H9 (cell line): ENCODE results near the gene CD86. TPM values are rescaled to one million over a fixed set of nuclear protein-coding genes. Genes with fewer than 3 reads are reported as not detected.

Experiments
- DNase-seq: peaks from one replicate; pipeline ENCODE4 v3.0.0-alpha.2; 2017
- H2AFZ ChIP-seq: one replicate; pipeline ENCODE4 v1.6.1; 2013; ENCODE audit warnings: mild to moderate bottlenecking, low read length, control low read depth, moderate library complexity
- H2AK5ac ChIP-seq: 2 replicates; pipeline ENCODE4 v1.6.1; 2013; ENCODE audit warnings: low read length, control low read depth, mixed read lengths; ENCODE audit not compliant: insufficient read length
- H2BK120ac ChIP-seq: one replicate; pipeline ENCODE4 v1.6.1; 2013; ENCODE audit warnings: low read depth, mild to moderate bottlenecking, low read length, control low read depth, inconsistent platforms; ENCODE audit not compliant: poor library complexity, severe bottlenecking
- H2BK12ac ChIP-seq: 2 replicates; pipeline ENCODE4 v1.6.1; 2013; ENCODE audit warnings: low read length, control low read depth, mixed read lengths, low read depth; ENCODE audit not compliant: insufficient read length
- H2BK15ac ChIP-seq: 2 replicates; pipeline ENCODE4 v1.6.1; 2013; ENCODE audit warnings: low read depth, low read length, control low read depth
- H2BK20ac ChIP-seq: one replicate; pipeline ENCODE4 v1.6.1; 2013; ENCODE audit warnings: low read depth, mild to moderate bottlenecking, low read length, control low read depth, inconsistent platforms; ENCODE audit not compliant: poor library complexity, severe bottlenecking
- H2BK5ac ChIP-seq: 2 replicates; pipeline ENCODE4 v1.6.1; 2013; ENCODE audit warnings: low read length, control low read depth, mixed read lengths; ENCODE audit not compliant: insufficient read length
- H3K14ac ChIP-seq: 2 replicates; pipeline ENCODE4 v1.6.1; 2013; ENCODE audit warnings: low read length, control low read depth; ENCODE audit not compliant: insufficient read depth
- H3K18ac ChIP-seq: 2 replicates; pipeline ENCODE4 v1.6.1; 2013; ENCODE audit warnings: low read depth, mild to moderate bottlenecking, mixed read lengths, low read length, control low read depth; ENCODE audit not compliant: insufficient read length
- H3K23ac ChIP-seq: 2 replicates; pipeline ENCODE4 v1.6.1; 2013; ENCODE audit warnings: low read length, control low read depth, mixed read lengths, low read depth; ENCODE audit not compliant: insufficient read length
- H3K23me2 ChIP-seq: 2 replicates; pipeline ENCODE4 v1.6.1; 2013; ENCODE audit warnings: low read depth, mild to moderate bottlenecking, mixed read lengths, low read length, control low read depth; ENCODE audit not compliant: insufficient read length, poor library complexity, severe bottlenecking
- H3K27ac ChIP-seq: 2 replicates; pipeline ENCODE4 v1.5.1; 2013; ENCODE audit warnings: low read length, control low read depth, mixed read lengths, low read depth; ENCODE audit not compliant: insufficient read length
- H3K27me3 ChIP-seq: 2 replicates; pipeline ENCODE4 v1.6.1; 2013; ENCODE audit warnings: low read length, control low read depth, inconsistent platforms; ENCODE audit not compliant: insufficient read depth
- H3K4ac ChIP-seq: 2 replicates; pipeline ENCODE4 v1.6.1; 2013; ENCODE audit warnings: low read depth, mild to moderate bottlenecking, control low read depth, inconsistent platforms, low read length, moderate library complexity
- H3K4me1 ChIP-seq: 2 replicates; pipeline ENCODE4 v1.6.1; 2013; ENCODE audit warnings: low read length, control low read depth, inconsistent platforms; ENCODE audit not compliant: insufficient read depth
- H3K4me2 ChIP-seq: 2 replicates; pipeline ENCODE4 v1.6.1; 2013; ENCODE audit warnings: low read length, control low read depth, mixed read lengths; ENCODE audit not compliant: insufficient read length, insufficient read depth
- H3K56ac ChIP-seq: 2 replicates; pipeline ENCODE4 v1.6.1; 2013; ENCODE audit warnings: low read depth, mild to moderate bottlenecking, mixed read lengths, low read length, control low read depth; ENCODE audit not compliant: insufficient read length
- H3K79me1 ChIP-seq: 2 replicates; pipeline ENCODE4 v1.6.1; 2013; ENCODE audit warnings: low read depth, mild to moderate bottlenecking, moderate library complexity, low read length, control low read depth, inconsistent platforms; ENCODE audit not compliant: insufficient read depth, poor library complexity, severe bottlenecking
- H3K79me2 ChIP-seq: 2 replicates; pipeline ENCODE4 v1.6.1; 2013; ENCODE audit warnings: low read length, control low read depth, inconsistent platforms; ENCODE audit not compliant: insufficient read depth
- H3K9ac ChIP-seq: 2 replicates; pipeline ENCODE4 v1.6.1; 2013; ENCODE audit warnings: low read length, control low read depth, mixed read lengths; ENCODE audit not compliant: insufficient read length; ENCODE audit errors: extremely low read depth
- H3K9me3 ChIP-seq: one replicate; pipeline ENCODE4 v1.6.1; 2013; ENCODE audit warnings: low read depth, low read length, inconsistent platforms; ENCODE audit not compliant: control insufficient read depth
- H3T11ph ChIP-seq: one replicate; pipeline ENCODE4 v1.6.1; 2013; ENCODE audit warnings: mild to moderate bottlenecking, low read length, control low read depth, inconsistent platforms
- H4K20me1 ChIP-seq: one replicate; pipeline ENCODE4 v1.6.1; 2013; ENCODE audit not compliant: control insufficient read depth, insufficient read length, insufficient read depth
- H4K5ac ChIP-seq: 2 replicates; pipeline ENCODE4 v1.6.1; 2013; ENCODE audit warnings: low read depth, mild to moderate bottlenecking, mixed read lengths, low read length, control low read depth; ENCODE audit not compliant: insufficient read length
- H4K8ac ChIP-seq: replicated peaks from 2 replicates; pipeline ENCODE4 v1.6.1; 2013; ENCODE audit warnings: low read length, control low read depth, mixed read lengths, low read depth; ENCODE audit not compliant: insufficient read length
- H4K91ac ChIP-seq: 2 replicates; pipeline ENCODE4 v1.6.1; 2013; ENCODE audit warnings: low read depth, mild to moderate bottlenecking, moderate library complexity, mixed read lengths, low read length, control low read depth; ENCODE audit not compliant: insufficient read length
- H3K27ac Mint-ChIP-seq, 3 experiments: 2 replicates in 2 of 3; 3 replicates in 1 of 3; pipeline ENCODE4 v1.8.0; 2020 to 2021; ENCODE audit warnings: mixed read lengths in 3 of 3, mild to moderate bottlenecking in 1 of 3, moderate library complexity in 1 of 3
- H3K27me3 Mint-ChIP-seq: 2 replicates; pipeline ENCODE4 v1.8.0; 2021; ENCODE audit warnings: low read depth, mild to moderate bottlenecking, moderate library complexity, mixed read lengths
- H3K36me3 Mint-ChIP-seq, 3 experiments: 2 replicates in 2 of 3; 3 replicates in 1 of 3; pipeline ENCODE4 v1.8.0; 2020 to 2021; ENCODE audit warnings: low read depth in 3 of 3, mixed read lengths in 3 of 3; ENCODE audit not compliant: insufficient read depth in 1 of 3
- H3K4me1 Mint-ChIP-seq, 2 experiments: 2 replicates each; pipeline ENCODE4 v1.8.0; 2020; ENCODE audit warnings: mixed read lengths in 2 of 2
- H3K4me3 Mint-ChIP-seq, 2 experiments: 2 replicates in 1 of 2; 3 replicates in 1 of 2; pipeline ENCODE4 v1.8.0; 2020 to 2021; ENCODE audit warnings: mild to moderate bottlenecking in 2 of 2, mixed read lengths in 2 of 2, moderate library complexity in 1 of 2
- H3K9me3 Mint-ChIP-seq, 2 experiments: 2 replicates in 1 of 2; 3 replicates in 1 of 2; pipeline ENCODE4 v1.8.0; 2020; ENCODE audit warnings: mild to moderate bottlenecking in 2 of 2, mixed read lengths in 2 of 2, moderate library complexity in 1 of 2
- CTCF ChIP-seq: fragments of 200-600 bp; sonication (generic); conservative IDR thresholded peaks from 3 replicates; pipeline ENCODE4 v1.8.0; 2021; ENCODE audit warnings: antibody characterized with exemption, mild to moderate bottlenecking
- total RNA-seq: library from RNA; stranded (reverse); gene quantifications from 2 replicates; pipeline ENCODE4 v1.2.1, GENCODE V29; 2021

CD86 gene
- total RNA-seq, 1 experiment from 2014 or later, result not detected

- Histone ChIP-seq H2BK120ac (no peak overlapping the region), H2BK15ac (no peak overlapping the region), H4K8ac (no peak overlapping the region), H2BK12ac (no peak overlapping the region), H3K14ac (no peak overlapping the region), H3K23ac (no peak overlapping the region), H2BK5ac (no peak overlapping the region), H3K4me2 (no peak overlapping the region), H3K79me1 (no peaks in the 10 kb centered on the region), H2AK5ac (no peak overlapping the region), H3K18ac (no peak overlapping the region), H3K27me3 (no peaks in the 10 kb centered on the region), H3K23me2 (no peaks in the 10 kb centered on the region), H3K4me1 (no peaks in the 10 kb centered on the region; the same call in 1 of the 2 replicates), H3K4ac (no peak overlapping the region), H4K91ac (no peak overlapping the region), H3K9me3 (no peaks in the 10 kb centered on the region), H4K5ac (no peak overlapping the region), H3T11ph (no peak overlapping the region), H3K27ac (no peak overlapping the region), H3K56ac (no peak overlapping the region), H2BK20ac (no peak overlapping the region), H4K20me1 (no peaks in the 10 kb centered on the region), H3K9ac (no peak overlapping the region), H2AFZ (no peak overlapping the region), H3K79me2 (no peaks in the 10 kb centered on the region)
- H3K27ac Mint-ChIP-seq, result no peak overlapping the region
- H3K36me3 Mint-ChIP-seq, result no peaks in the 10 kb centered on the region; a peak in 1 of 7 replicates
- DNase-seq, result no peak
- H3K27me3 Mint-ChIP-seq, result peaks cover 9% of the 10 kb centered on the region
- peaks cover 17 to 18% of the 10 kb centered on the region in 2 experiments for H3K4me1 Mint-ChIP-seq
- H3K4me3 Mint-ChIP-seq, result no peak overlapping the region
- H3K9me3 Mint-ChIP-seq, result no peaks in the 10 kb centered on the region; a peak in 1 of 5 replicates
- no peak for TF ChIP-seq CTCF
These were observed 29.9 kb upstream of the CD86 start for GRCh38 chr3:122025296-122025695.
